PC-3 (cell line): ENCODE measurements around the gene NT5DC1. TPM values are rescaled to one million over a fixed set of nuclear protein-coding genes. Genes with fewer than 3 reads are reported as not detected.

ENCODE experiments used
- ATAC-seq: fragments of 200-7000 bp; cut with Tn5 transposase; 2 replicates; pipeline ENCODE4 v1.9.1; 2020; ENCODE audit warnings: mild to moderate bottlenecking, moderate library complexity
- BruUV-seq: library from RNA; stranded (reverse); fragments of 400-500 nt; replicated peaks from 2 replicates; lab custom pipeline; 2021; lab: Mats Ljungman, UMichigan
- CTCF ChIA-PET: fragments of 300-600 bp; sonication (Branson Sonifier 250); formaldehyde crosslinking; loops from one replicate; lab custom pipeline; 2022; ENCODE audit warnings: antibody characterized with exemption; lab: Charles Lee
- POLR2A ChIA-PET: fragments of 300-600 bp; sonication (Branson Sonifier 250); formaldehyde crosslinking; loops from one replicate; lab custom pipeline; 2022; ENCODE audit warnings: antibody characterized with exemption; ENCODE audit not compliant: unreplicated experiment; lab: Charles Lee
- DNase-seq: peaks from one replicate; pipeline ENCODE4 v3.0.0-alpha.2; 2015
- H2AFZ ChIP-seq: fragments of 300-600 bp; sonication (generic); 2 replicates; pipeline ENCODE4 v1.6.0; 2016; ENCODE audit warnings: antibody characterized with exemption, low read length
- H3F3A ChIP-seq: fragments of 300-600 bp; sonication (generic); one replicate; pipeline ENCODE4 v1.6.0; 2017; ENCODE audit warnings: antibody characterized with exemption, low read length, control low read depth, mild to moderate bottlenecking; ENCODE audit not compliant: unreplicated experiment
- H3K27ac ChIP-seq: fragments of 300-600 bp; sonication (generic); 2 replicates; pipeline ENCODE4 v1.5.1; 2016; ENCODE audit warnings: mild to moderate bottlenecking, low read length
- H3K27me3 ChIP-seq: fragments of 300-600 bp; sonication (generic); 2 replicates; pipeline ENCODE4 v1.6.1; 2016; ENCODE audit warnings: low read length, mixed read lengths
- H3K36me3 ChIP-seq: fragments of 300-600 bp; sonication (generic); 2 replicates; pipeline ENCODE4 v1.6.1; 2016; ENCODE audit warnings: low read depth, mixed run types, low read length, mixed read lengths
- H3K4me1 ChIP-seq: fragments of 300-600 bp; sonication (generic); 2 replicates; pipeline ENCODE4 v1.5.1; 2016; ENCODE audit warnings: low read length; ENCODE audit not compliant: insufficient read depth
- H3K4me2 ChIP-seq: fragments of 300-600 bp; sonication (generic); 2 replicates; pipeline ENCODE4 v1.6.0; 2016; ENCODE audit warnings: low read length
- H3K4me3 ChIP-seq: fragments of 300-600 bp; sonication (generic); 2 replicates; pipeline ENCODE4 v1.5.1; 2016; ENCODE audit warnings: mild to moderate bottlenecking, low read length, mixed read lengths
- H3K79me2 ChIP-seq: fragments of 300-600 bp; sonication (generic); 2 replicates; pipeline ENCODE4 v1.6.1; 2017; ENCODE audit warnings: low read length, mixed read lengths
- H3K9ac ChIP-seq: fragments of 300-600 bp; sonication (generic); 2 replicates; pipeline ENCODE4 v1.6.0; 2016; ENCODE audit warnings: mild to moderate bottlenecking, low read length
- H3K9me2 ChIP-seq: fragments of 300-600 bp; sonication (generic); replicated peaks from 2 replicates; pipeline ENCODE4 v1.6.1; 2016; ENCODE audit warnings: mixed run types, low read length, mixed read lengths
- H3K9me3 ChIP-seq: fragments of 300-600 bp; sonication (generic); 2 replicates; pipeline ENCODE4 v1.6.1; 2016; ENCODE audit warnings: low read length, mixed read lengths
- H4K20me1 ChIP-seq: fragments of 300-600 bp; sonication (generic); 2 replicates; pipeline ENCODE4 v1.6.1; 2016; ENCODE audit warnings: low read length, mixed read lengths
- EZH2 ChIP-seq: fragments of 300-600 bp; sonication (generic); IDR thresholded peaks from one replicate; pipeline ENCODE4 v1.6.1; 2017; ENCODE audit warnings: antibody characterized with exemption, mild to moderate bottlenecking, low read length; ENCODE audit not compliant: unreplicated experiment
- EZH2phosphoT487 ChIP-seq: fragments of 300-600 bp; sonication (generic); IDR thresholded peaks from 2 replicates; pipeline ENCODE4 v1.6.1; 2018; ENCODE audit warnings: mild to moderate bottlenecking, antibody characterized with exemption, low read length, borderline replicate concordance
- intact Hi-C: fragments of 100-400 bp; cut with micrococcal nuclease; formaldehyde crosslinking; loops from 2 replicates; pipeline ENCODE4 v1.9.0; 2023
- total RNA-seq: library from RNA; depleted of rRNA; stranded (reverse); fragments of >200 nt; gene quantifications from 2 replicates; pipeline ENCODE4 v1.2.3, GENCODE V29; 2014
- TF ChIP-seq, protein P1 (sequence below): fragments of 300-600 bp; sonication (generic); conservative IDR thresholded peaks from 2 replicates; pipeline ENCODE4 v1.5.1; 2017; ENCODE audit warnings: antibody characterized with exemption, low read depth, mild to moderate bottlenecking, low read length

Gene NT5DC1
- total RNA-seq, 1 experiment from 2014 or later, result 11.3 TPM

DNA sequence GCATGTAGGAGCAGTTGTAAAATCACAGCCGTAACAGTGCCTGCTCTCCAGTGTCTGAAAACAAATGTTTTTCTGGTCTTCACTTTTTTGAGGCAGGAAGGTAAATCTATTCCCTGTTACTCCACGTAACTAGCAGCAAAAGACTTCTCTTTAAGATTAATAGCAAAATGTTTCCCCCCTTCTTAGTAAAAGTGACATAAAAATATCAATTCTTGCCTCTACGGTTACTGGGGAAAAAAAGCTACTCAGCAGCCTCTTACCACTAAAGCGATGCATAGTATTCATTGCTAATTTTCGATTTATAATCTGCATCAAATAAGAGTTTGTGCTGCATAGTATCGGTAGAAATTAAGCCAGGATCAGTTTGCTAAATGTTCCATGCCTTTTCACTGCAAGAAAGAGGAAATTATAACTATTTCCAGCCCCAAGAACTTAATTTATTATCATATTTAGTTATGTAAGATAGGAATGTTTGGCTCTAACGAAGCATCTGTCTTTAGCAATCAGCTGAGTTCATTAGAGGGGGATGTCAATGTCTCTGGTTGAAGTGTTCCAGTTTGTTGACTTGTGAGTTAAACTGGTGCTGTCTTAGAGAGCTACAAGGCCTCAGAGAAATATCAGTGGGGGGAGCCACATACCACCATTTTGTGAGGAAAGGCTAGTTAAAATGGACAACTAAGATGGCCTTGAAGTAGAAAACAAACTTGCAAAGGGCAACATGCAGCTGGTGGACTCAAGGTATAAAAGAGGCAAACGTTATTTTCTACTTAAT lies 179.7 kb downstream of the NT5DC1 start:
- peak overlapping the region; percentile 94 for H3K9ac ChIP-seq
- intact Hi-C loops, result no loop called here
- CTCF ChIA-PET, result interaction anchor here (0.8 kb wide), 1 partner anchor 12 kb away, joined by 4 read pairs; no protein-coding TSS in a partner anchor

DNA sequence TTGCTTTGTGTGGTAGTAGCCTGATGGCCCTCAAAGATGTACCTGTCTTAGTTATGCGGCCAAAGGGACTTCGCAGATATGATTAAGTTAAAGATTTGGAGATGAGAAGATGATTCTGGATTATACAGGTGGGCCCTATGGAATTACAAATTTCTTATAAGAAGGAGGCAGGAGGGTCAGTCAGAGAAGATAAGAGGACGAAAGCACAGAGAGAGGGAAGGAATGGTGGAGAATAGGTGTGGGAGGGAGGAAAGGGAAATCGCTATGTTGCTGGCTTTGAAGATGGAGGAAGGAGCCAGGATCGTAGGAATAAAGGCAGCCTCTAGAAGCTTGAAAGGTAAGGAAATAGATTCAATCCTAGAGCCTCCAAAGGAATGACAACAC lies 180.3 kb downstream of the NT5DC1 start:
- ATAC-seq, result no peak
- peaks cover 29% of the 10 kb centered on the region for H4K20me1 ChIP-seq
- H3K36me3 ChIP-seq, result no peaks in the 10 kb centered on the region
- no peaks in the 10 kb centered on the region for H3F3A ChIP-seq
- ChIA-PET CTCF (interaction anchor here (0.8 kb wide), 1 partner anchor 13 kb away, joined by 4 read pairs; no protein-coding TSS in a partner anchor), POLR2A (no interaction called here)
- peak overlapping the region; percentile 99; the same call in 1 of the 2 replicates for H3K4me3 ChIP-seq
- DNase-seq, result no peak
- intact Hi-C loops, result no loop called here
- peak overlapping the region; percentile 97 for H2AFZ ChIP-seq
- H3K27me3 ChIP-seq, result no peaks in the 10 kb centered on the region
- TF ChIP-seq EZH2phosphoT487 (no peak), EZH2 (no peak)
- TF ChIP-seq, protein P1, sequence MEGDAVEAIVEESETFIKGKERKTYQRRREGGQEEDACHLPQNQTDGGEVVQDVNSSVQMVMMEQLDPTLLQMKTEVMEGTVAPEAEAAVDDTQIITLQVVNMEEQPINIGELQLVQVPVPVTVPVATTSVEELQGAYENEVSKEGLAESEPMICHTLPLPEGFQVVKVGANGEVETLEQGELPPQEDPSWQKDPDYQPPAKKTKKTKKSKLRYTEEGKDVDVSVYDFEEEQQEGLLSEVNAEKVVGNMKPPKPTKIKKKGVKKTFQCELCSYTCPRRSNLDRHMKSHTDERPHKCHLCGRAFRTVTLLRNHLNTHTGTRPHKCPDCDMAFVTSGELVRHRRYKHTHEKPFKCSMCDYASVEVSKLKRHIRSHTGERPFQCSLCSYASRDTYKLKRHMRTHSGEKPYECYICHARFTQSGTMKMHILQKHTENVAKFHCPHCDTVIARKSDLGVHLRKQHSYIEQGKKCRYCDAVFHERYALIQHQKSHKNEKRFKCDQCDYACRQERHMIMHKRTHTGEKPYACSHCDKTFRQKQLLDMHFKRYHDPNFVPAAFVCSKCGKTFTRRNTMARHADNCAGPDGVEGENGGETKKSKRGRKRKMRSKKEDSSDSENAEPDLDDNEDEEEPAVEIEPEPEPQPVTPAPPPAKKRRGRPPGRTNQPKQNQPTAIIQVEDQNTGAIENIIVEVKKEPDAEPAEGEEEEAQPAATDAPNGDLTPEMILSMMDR, result no peak
- no peak overlapping the region for H3K27ac ChIP-seq
- H3K4me1 ChIP-seq, result peaks cover 9% of the 10 kb centered on the region
- no TSS peak for BruUV-seq
- H3K79me2 ChIP-seq, result peaks cover 38% of the 10 kb centered on the region
- no peak overlapping the region for H3K9ac ChIP-seq
- H3K4me2 ChIP-seq, result peak overlapping the region; percentile 97; the same call in 1 of the 2 replicates
- H3K9me2 ChIP-seq, result no peaks in the 10 kb centered on the region
- no peaks in the 10 kb centered on the region for H3K9me3 ChIP-seq

More for the DNA sequence above, 179.7 kb downstream of the NT5DC1 start:
- DNase-seq (no peak), ATAC-seq (no peak)
- peak overlapping the region; percentile 97 for H3K4me2 ChIP-seq
- H3K9me3 ChIP-seq, result no peaks in the 10 kb centered on the region
- TF ChIP-seq EZH2 (no peak), EZH2phosphoT487 (no peak)
- TF ChIP-seq, protein P1, result no peak
- no peaks in the 10 kb centered on the region for H3K9me2 ChIP-seq
- no peaks in the 10 kb centered on the region for H3K27me3 ChIP-seq
- TSS peak; percentile 56 for BruUV-seq
- H4K20me1 ChIP-seq, result peaks cover 34% of the 10 kb centered on the region
- peak overlapping the region; percentile 77; the same call in 1 of the 2 replicates for H3K27ac ChIP-seq
- peak overlapping the region; percentile 99 for H3K4me3 ChIP-seq
- H2AFZ ChIP-seq, result peak overlapping the region; percentile 97
- H3F3A ChIP-seq, result no peaks in the 10 kb centered on the region
- peaks cover 43% of the 10 kb centered on the region for H3K79me2 ChIP-seq
- H3K4me1 ChIP-seq, result peaks cover 9% of the 10 kb centered on the region
- H3K36me3 ChIP-seq, result no peaks in the 10 kb centered on the region
- POLR2A ChIA-PET, result no interaction called here

DNA sequence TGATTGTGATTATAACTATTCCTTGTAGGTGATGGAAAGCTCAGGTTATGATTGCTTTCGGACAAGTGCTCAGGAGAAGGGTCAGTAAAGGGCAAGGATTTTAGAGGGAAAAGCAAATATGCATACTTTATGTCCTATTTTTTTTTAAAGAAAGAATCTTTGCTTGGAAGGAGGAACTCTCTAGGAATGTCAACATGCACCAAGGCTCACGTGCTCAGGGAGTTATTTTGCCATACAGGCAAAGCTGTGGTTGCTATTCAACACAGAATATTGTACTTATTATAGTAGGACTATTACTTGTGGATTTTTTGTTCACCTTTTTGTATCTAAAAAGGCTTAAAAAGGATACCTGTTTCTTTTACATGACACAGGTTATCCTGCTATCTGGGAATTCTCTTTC lies 182.0 kb downstream of the NT5DC1 start:
- no peak overlapping the region for H3K9ac ChIP-seq
- no peaks in the 10 kb centered on the region for H3K27me3 ChIP-seq
- ChIA-PET CTCF (no interaction called here), POLR2A (no interaction called here)
- peaks cover 13% of the 10 kb centered on the region; the same call in 1 of the 2 replicates for H4K20me1 ChIP-seq
- peaks cover 20% of the 10 kb centered on the region for H3K79me2 ChIP-seq
- H3K4me3 ChIP-seq, result no peak overlapping the region
- no TSS peak for BruUV-seq
- peaks cover 9% of the 10 kb centered on the region; the same call in 1 of the 2 replicates for H3K4me1 ChIP-seq
- ATAC-seq (no peak), DNase-seq (no peak)
- no peak overlapping the region for H3K4me2 ChIP-seq
- no peaks in the 10 kb centered on the region for H3F3A ChIP-seq
- no peaks in the 10 kb centered on the region for H3K9me3 ChIP-seq
- intact Hi-C loops, result no loop called here
- H3K36me3 ChIP-seq, result no peaks in the 10 kb centered on the region
- no peak overlapping the region for H3K27ac ChIP-seq
- H2AFZ ChIP-seq, result no peak overlapping the region
- no peaks in the 10 kb centered on the region for H3K9me2 ChIP-seq
- TF ChIP-seq, protein P1, result no peak
